CD14-positive monocyte (primary cell): ENCODE data around the gene RIT2. TPM values are rescaled to one million over a fixed set of nuclear protein-coding genes. Genes with fewer than 3 reads are reported as not detected.

Experiments used
- DNase-seq, 3 donors: peaks; one replicate each; pipeline ENCODE4 v3.0.0-alpha.2; 2011 to 2022
- H2AFZ ChIP-seq: 2 replicates; pipeline ENCODE4 v1.6.0; 2012; ENCODE audit warnings: mild to moderate bottlenecking, low read depth, low read length, inconsistent platforms; ENCODE audit not compliant: insufficient read depth, poor library complexity, severe bottlenecking
- H3K27ac ChIP-seq, 2 donors: 1 replicate in 1 of 2; 2 replicates in 1 of 2; pipeline ENCODE4 v1.5.1; 2012 to 2013; ENCODE audit warnings: low read length in 2 of 2, control low read depth in 1 of 2, inconsistent platforms in 1 of 2, low read depth in 1 of 2, mild to moderate bottlenecking in 1 of 2
- H3K27me3 ChIP-seq, 2 donors: one replicate each; pipeline versions ENCODE4 v1.6.0 to v1.6.1; 2011 to 2013; ENCODE audit warnings: low read length in 2 of 2; ENCODE audit not compliant: control insufficient read depth in 2 of 2, insufficient read depth in 2 of 2
- H3K36me3 ChIP-seq, 2 donors: replicated peaks in 1 of 2; 1 replicate in 1 of 2; 2 replicates in 1 of 2; pipeline versions ENCODE4 v1.5.1 to v1.6.1; 2012 to 2013; ENCODE audit warnings: low read length in 2 of 2, control low read depth in 1 of 2, inconsistent platforms in 1 of 2, mild to moderate bottlenecking in 1 of 2; ENCODE audit not compliant: insufficient read depth in 2 of 2, control insufficient read depth in 1 of 2
- H3K4me1 ChIP-seq, 2 donors: 1 replicate in 1 of 2; 2 replicates in 1 of 2; pipeline versions ENCODE4 v1.5.1 to v1.6.1; 2012 to 2013; ENCODE audit warnings: low read length in 2 of 2, control low read depth in 1 of 2, inconsistent platforms in 1 of 2, mild to moderate bottlenecking in 1 of 2, moderate library complexity in 1 of 2; ENCODE audit not compliant: insufficient read depth in 2 of 2, control insufficient read depth in 1 of 2
- H3K4me2 ChIP-seq: replicated peaks from 2 replicates; pipeline ENCODE3; 2012; ENCODE audit warnings: low read length, moderate library complexity, mild to moderate bottlenecking; ENCODE audit not compliant: poor library complexity, severe bottlenecking; ENCODE audit errors: extremely low read depth
- H3K4me3 ChIP-seq, 3 experiments: fragments of 200-600 bp in 1 of 3; sonication (generic) in 1 of 3; replicated peaks in 1 of 3; 1 replicate in 2 of 3; 2 replicates in 1 of 3; pipeline ENCODE4 v1.5.1; 2011 to 2013; ENCODE audit warnings: low read length in 3 of 3, mild to moderate bottlenecking in 3 of 3, control low read depth in 2 of 3, low read depth in 2 of 3, inconsistent platforms in 1 of 3, moderate library complexity in 1 of 3
- H3K79me2 ChIP-seq: 2 replicates; pipeline ENCODE4 v1.6.0; 2012; ENCODE audit warnings: mild to moderate bottlenecking, control low read depth, inconsistent platforms, low read length, moderate library complexity; ENCODE audit not compliant: insufficient read depth
- H3K9ac ChIP-seq: 2 replicates; pipeline ENCODE4 v1.6.0; 2017; ENCODE audit warnings: low read length, mild to moderate bottlenecking; ENCODE audit not compliant: insufficient read depth, poor library complexity, severe bottlenecking
- H3K9me3 ChIP-seq, 2 donors: replicated peaks in 1 of 2; 1 replicate in 1 of 2; 2 replicates in 1 of 2; pipeline versions ENCODE4 v1.5.1 to v1.6.1; 2012 to 2013; ENCODE audit warnings: low read length in 2 of 2, control low read depth in 1 of 2; ENCODE audit not compliant: control insufficient read depth in 1 of 2, insufficient read depth in 1 of 2
- H4K20me1 ChIP-seq: 2 replicates; pipeline ENCODE4 v1.6.0; 2012; ENCODE audit warnings: mild to moderate bottlenecking, low read length, control low read depth, moderate library complexity; ENCODE audit not compliant: insufficient read depth
- H3K27ac Mint-ChIP-seq, 7 donors: one replicate each; pipeline ENCODE4 v1.8.0; 2020; ENCODE audit warnings: mild to moderate bottlenecking in 7 of 7, mixed read lengths in 7 of 7, moderate library complexity in 6 of 7, inconsistent platforms in 2 of 7
- H3K27me3 Mint-ChIP-seq, 3 donors: one replicate each; pipeline ENCODE4 v1.8.0; 2021 to 2022; ENCODE audit warnings: low read depth in 3 of 3, mild to moderate bottlenecking in 3 of 3, mixed read lengths in 3 of 3, moderate library complexity in 3 of 3, inconsistent platforms in 1 of 3
- H3K36me3 Mint-ChIP-seq, 2 donors: one replicate each; pipeline ENCODE4 v1.8.0; 2020; ENCODE audit warnings: mixed read lengths in 2 of 2, inconsistent platforms in 1 of 2, mild to moderate bottlenecking in 1 of 2
- H3K4me1 Mint-ChIP-seq: one replicate; pipeline ENCODE4 v1.8.0; 2020; ENCODE audit warnings: mild to moderate bottlenecking, mixed read lengths
- H3K4me3 Mint-ChIP-seq, 2 donors: one replicate each; pipeline ENCODE4 v1.8.0; 2020; ENCODE audit warnings: mild to moderate bottlenecking in 2 of 2, mixed read lengths in 2 of 2, moderate library complexity in 1 of 2
- H3K9me3 Mint-ChIP-seq, 7 donors: one replicate each; pipeline ENCODE4 v1.8.0; 2020 to 2022; ENCODE audit warnings: mixed read lengths in 7 of 7, mild to moderate bottlenecking in 6 of 7, moderate library complexity in 6 of 7, inconsistent platforms in 2 of 7
- CTCF ChIP-seq: fragments of 200-600 bp; IDR thresholded peaks from one replicate; pipeline ENCODE4 v1.8.0; 2022; ENCODE audit warnings: antibody characterized with exemption, mild to moderate bottlenecking
- WGBS: methylation state at CpG from one replicate; pipeline ENCODE4 v1.1.5; 2013; ENCODE audit warnings: missing lambda C conversion rate; ENCODE audit not compliant: insufficient coverage; 5-methylcytosine and 5-hydroxymethylcytosine counted together
- intact Hi-C, 2 donors: fragments of 100-400 bp; cut with micrococcal nuclease; formaldehyde crosslinking; loops; one replicate each; pipeline versions ENCODE4 v1.15.0 to v1.15.1; 2023
- polyA plus RNA-seq, 3 donors: library from polyadenylated mRNA; depleted of rRNA in 1 of 3; unstranded in 2 of 3; stranded (reverse) in 1 of 3; fragments of 300-500 nt in 2 of 3; fragments of >200 nt in 1 of 3; fragmentation: Illumina TruSeq in 2 of 3; gene quantifications; 1 replicate in 2 of 3; 2 replicates in 1 of 3; pipeline ENCODE4 v1.2.3, GENCODE V29; 2012 to 2021

The RIT2 gene
- polyA plus RNA-seq, 3 donors, result not detected

GRCh38 chr18:42941860-42942259, 173.6 kb downstream of the RIT2 start:
- Mint-ChIP-seq H3K9me3 (peaks cover 0 to 3% (median under 1%) of the 10 kb centered on the region in 7 donors), H3K27ac (no peak overlapping the region), H3K36me3 (no peaks in the 10 kb centered on the region), H3K4me3 (no peak overlapping the region), H3K4me1 (no peaks in the 10 kb centered on the region), H3K27me3 (peaks cover 0 to 2% (median 1%) of the 10 kb centered on the region in 3 donors)
- no peaks in the 10 kb centered on the region for H3K27me3 ChIP-seq
- no peaks in the 10 kb centered on the region for H3K79me2 ChIP-seq
- no peak overlapping the region for H3K4me3 ChIP-seq
- H2AFZ ChIP-seq, result no peak overlapping the region
- no peaks in the 10 kb centered on the region for H3K4me1 ChIP-seq
- no peak for TF ChIP-seq CTCF
- H4K20me1 ChIP-seq, result no peaks in the 10 kb centered on the region
- no CpG with 5 or more reads among the region's 2 CpGs for WGBS
- H3K9ac ChIP-seq, result no peak overlapping the region
- H3K9me3 ChIP-seq, result peaks cover 7 to 9% of the 10 kb centered on the region in 2 donors
- H3K36me3 ChIP-seq, result no peaks in the 10 kb centered on the region
- no peak overlapping the region for H3K4me2 ChIP-seq
- H3K27ac ChIP-seq, result no peak overlapping the region
- DNase-seq, result no peak
- intact Hi-C loops, result no loop called here

- no peaks in the 10 kb centered on the region for H3K36me3 Mint-ChIP-seq
- intact Hi-C loops, result no loop called here
- no peak for DNase-seq
- no peak overlapping the region for H3K4me2 ChIP-seq
- no peak overlapping the region for H3K4me3 ChIP-seq
- H4K20me1 ChIP-seq, result no peaks in the 10 kb centered on the region
- no peak overlapping the region for H3K27ac Mint-ChIP-seq
- H3K27me3 ChIP-seq, result no peaks in the 10 kb centered on the region
- no peaks in the 10 kb centered on the region for H3K4me1 Mint-ChIP-seq
- no peak overlapping the region for H3K4me3 Mint-ChIP-seq
- no peak overlapping the region for H3K9ac ChIP-seq
- H3K36me3 ChIP-seq, result no peaks in the 10 kb centered on the region
- H3K79me2 ChIP-seq, result no peaks in the 10 kb centered on the region
- no CpG with 5 or more reads among the region's 2 CpGs for WGBS
- no peak overlapping the region for H3K27ac ChIP-seq
- peaks cover 7 to 9% of the 10 kb centered on the region in 2 donors for H3K9me3 ChIP-seq
- no peaks in the 10 kb centered on the region for H3K4me1 ChIP-seq
- TF ChIP-seq CTCF, result no peak
- H3K27me3 Mint-ChIP-seq, result peaks cover 0 to 2% (median 1%) of the 10 kb centered on the region in 3 donors
- H2AFZ ChIP-seq, result no peak overlapping the region
- peaks cover 0 to 3% (median 2%) of the 10 kb centered on the region in 7 donors for H3K9me3 Mint-ChIP-seq
Measured at GRCh38 chr18:42941021-42941420, 174.5 kb downstream of the RIT2 start.
